Measurements from ENCODE around the gene PRKCA.

DNA sequence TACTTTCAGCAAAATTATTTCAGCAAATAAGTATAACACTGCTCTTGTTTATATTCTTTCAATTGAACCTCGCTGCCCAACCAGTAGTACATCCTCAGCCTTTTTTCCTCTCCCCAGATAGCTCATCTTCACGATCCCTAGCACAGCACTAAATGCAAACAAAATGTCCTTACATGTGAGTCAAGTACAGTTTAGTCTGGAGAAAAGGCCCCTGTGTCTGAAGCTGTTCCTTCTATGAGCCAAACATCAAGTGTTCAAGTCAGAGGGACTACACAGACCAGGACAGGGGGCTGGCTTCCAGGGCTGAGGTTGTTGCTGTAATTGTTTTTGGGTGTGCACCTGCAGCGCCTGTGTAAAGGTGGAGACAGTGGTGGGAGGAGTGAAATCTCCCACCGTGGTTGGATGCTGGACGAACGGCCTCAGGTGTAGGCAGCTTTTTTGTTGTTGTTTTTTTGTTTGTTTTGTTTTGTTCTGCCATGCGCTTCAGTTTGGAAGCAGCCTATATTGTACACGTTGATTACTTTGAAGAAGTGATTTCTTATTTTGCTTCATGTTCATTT lies 147.1 kb downstream of the PRKCA start:
- TF ChIP-seq, protein P1, sequence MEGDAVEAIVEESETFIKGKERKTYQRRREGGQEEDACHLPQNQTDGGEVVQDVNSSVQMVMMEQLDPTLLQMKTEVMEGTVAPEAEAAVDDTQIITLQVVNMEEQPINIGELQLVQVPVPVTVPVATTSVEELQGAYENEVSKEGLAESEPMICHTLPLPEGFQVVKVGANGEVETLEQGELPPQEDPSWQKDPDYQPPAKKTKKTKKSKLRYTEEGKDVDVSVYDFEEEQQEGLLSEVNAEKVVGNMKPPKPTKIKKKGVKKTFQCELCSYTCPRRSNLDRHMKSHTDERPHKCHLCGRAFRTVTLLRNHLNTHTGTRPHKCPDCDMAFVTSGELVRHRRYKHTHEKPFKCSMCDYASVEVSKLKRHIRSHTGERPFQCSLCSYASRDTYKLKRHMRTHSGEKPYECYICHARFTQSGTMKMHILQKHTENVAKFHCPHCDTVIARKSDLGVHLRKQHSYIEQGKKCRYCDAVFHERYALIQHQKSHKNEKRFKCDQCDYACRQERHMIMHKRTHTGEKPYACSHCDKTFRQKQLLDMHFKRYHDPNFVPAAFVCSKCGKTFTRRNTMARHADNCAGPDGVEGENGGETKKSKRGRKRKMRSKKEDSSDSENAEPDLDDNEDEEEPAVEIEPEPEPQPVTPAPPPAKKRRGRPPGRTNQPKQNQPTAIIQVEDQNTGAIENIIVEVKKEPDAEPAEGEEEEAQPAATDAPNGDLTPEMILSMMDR (IDR thresholded peaks at IDR 0.05) = no peak
- no peak for TF ChIP-seq POLR2A (IDR thresholded peaks at IDR 0.05)
- TF ChIP-seq POLR2AphosphoS5 (IDR thresholded peaks at IDR 0.05) = no peak

Measured in prostate gland (tissue), 2 donors.